GM21381 (cell line): Measurements from ENCODE around the gene PATJ.
"Not testable (repeated sequence)": the region's sequence is repeated elsewhere in the genome, so short reads cannot be mapped to it uniquely, and the experiment has no call there.

Experiments
- ATAC-seq: cut with Tn5 transposase; IDR thresholded peaks from one replicate; pipeline ENCODE4 v1.9.1; 2021; ENCODE audit warnings: mild to moderate bottlenecking, moderate library complexity; ENCODE audit not compliant: unreplicated experiment

PATJ gene

GRCh38 chr1:61816191-61816590 lies 73.9 kb downstream of the PATJ start:
- no peak for ATAC-seq

GRCh38 chr1:61818992-61819391 lies 76.7 kb downstream of the PATJ start:
- no peak for ATAC-seq

- ATAC-seq, result no peak
Observed at GRCh38 chr1:61819421-61819820, 77.1 kb downstream of the PATJ start.

- ATAC-seq, result no peak
Observed at GRCh38 chr1:61825393-61825792, 83.1 kb downstream of the PATJ start.

- ATAC-seq, result no peak
Observed at GRCh38 chr1:61828805-61829204, 86.5 kb downstream of the PATJ start.

- ATAC-seq, result no peak
Observed at GRCh38 chr1:61836649-61837048, 94.4 kb downstream of the PATJ start.

- not testable (repeated sequence) for ATAC-seq
Observed at GRCh38 chr1:61837607-61838006, 95.3 kb downstream of the PATJ start.

GRCh38 chr1:61839679-61840078 lies 97.4 kb downstream of the PATJ start:
- no peak for ATAC-seq

- ATAC-seq, result no peak
Observed at GRCh38 chr1:61842036-61842435, 99.8 kb downstream of the PATJ start.

GRCh38 chr1:61842863-61843514 lies 100.7 kb downstream of the PATJ start:
- ATAC-seq, result no peak

GRCh38 chr1:61844006-61844405 lies 101.7 kb downstream of the PATJ start:
- no peak for ATAC-seq

GRCh38 chr1:61844664-61845063 lies 102.4 kb downstream of the PATJ start:
- not testable (repeated sequence) for ATAC-seq

GRCh38 chr1:61851235-61851634 lies 109.0 kb downstream of the PATJ start:
- ATAC-seq, result no peak

- ATAC-seq, result peak; percentile 64
Observed at GRCh38 chr1:61851849-61852669, 109.8 kb downstream of the PATJ start.

- ATAC-seq, result no peak
Observed at GRCh38 chr1:61852670-61853015, 110.4 kb downstream of the PATJ start.

GRCh38 chr1:61853583-61853982 lies 111.3 kb downstream of the PATJ start:
- ATAC-seq, result no peak

- no peak for ATAC-seq
Observed at GRCh38 chr1:61864489-61864888, 122.2 kb downstream of the PATJ start.

GRCh38 chr1:61865646-61866220 lies 123.5 kb downstream of the PATJ start:
- peak; percentile 68 for ATAC-seq

GRCh38 chr1:61869691-61870109 lies 127.4 kb downstream of the PATJ start:
- ATAC-seq, result no peak

GRCh38 chr1:61872206-61872605 lies 129.9 kb downstream of the PATJ start:
- ATAC-seq, result no peak

GRCh38 chr1:61873581-61873980 lies 131.3 kb downstream of the PATJ start:
- no peak for ATAC-seq

GRCh38 chr1:61873994-61874393 lies 131.7 kb downstream of the PATJ start:
- no peak for ATAC-seq
